ENCODE data around the gene CNN2. TPM values are rescaled to one million over a fixed set of nuclear protein-coding genes. Genes with fewer than 3 reads are reported as not detected.

Gene CNN2
- total RNA-seq (186 and 198 TPM in 2 replicates), polyA plus RNA-seq (301 and 325 TPM in 2 replicates), polyA minus RNA-seq (243 and 428 TPM in 2 replicates)
- 201 TPM for total RNA-seq (2013)

DNA sequence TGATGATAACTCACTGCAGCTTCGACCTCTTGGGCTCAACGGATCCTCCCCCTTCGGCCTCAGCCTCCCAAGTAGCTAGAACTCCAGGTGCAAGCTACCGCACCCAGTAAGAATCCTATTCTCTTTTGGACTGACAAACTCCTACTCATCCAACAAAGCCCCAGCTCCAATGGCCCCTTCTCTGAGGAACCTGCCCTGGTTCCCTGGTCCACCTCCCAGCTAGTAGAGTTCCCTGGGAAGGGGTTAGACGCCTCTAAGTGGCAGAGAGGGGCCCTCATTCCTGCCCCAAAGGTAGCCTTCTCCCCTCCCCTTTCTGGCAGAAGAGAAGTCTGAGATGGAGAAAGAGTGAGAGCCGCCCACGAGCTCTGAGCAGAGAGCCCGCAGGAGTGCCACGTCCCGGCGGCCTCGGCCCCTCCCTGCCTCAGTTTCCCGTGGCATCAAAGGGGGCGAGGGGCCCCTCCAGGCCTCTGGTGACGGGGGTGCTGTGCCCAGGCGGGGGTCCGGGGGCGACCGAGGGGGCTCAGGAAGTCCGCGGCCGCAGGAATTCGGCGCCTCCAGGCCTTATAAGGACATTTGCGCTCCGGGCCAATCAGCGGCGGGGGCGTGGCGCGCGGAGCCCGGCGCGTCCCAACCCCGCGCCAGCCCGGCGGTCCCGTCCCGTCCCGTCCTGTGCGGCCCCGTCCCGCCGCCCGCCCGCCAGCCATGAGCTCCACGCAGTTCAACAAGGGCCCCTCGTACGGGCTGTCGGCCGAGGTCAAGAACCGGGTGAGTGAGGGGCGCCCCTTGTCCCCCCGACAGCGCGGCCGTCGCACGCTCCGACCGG is at the start of gene CNN2:
Gene CNN2 (plus strand): TSS at position 649 of the 823 bp plus-strand sequence. CDS start 54 bp downstream, at position 703.
- peaks cover 0 to 16% of the 10 kb centered on the region in 2 experiments for H3K36me3 ChIP-seq (replicated peaks in 1 of 2; ENCODE audit: control extremely low read depth in 1 of 2, control insufficient read depth in 1 of 2, extremely low read depth in 1 of 2, insufficient read depth in 2 of 2, low read length in 1 of 2)
- ATAC-seq (ENCODE audit: low read depth): peak; percentile 57
- peaks cover 30% of the 10 kb centered on the region for H3K4me1 Mint-ChIP-seq

More for the DNA sequence above, at the start of gene CNN2:
- H3K4me3 ChIP-seq (ENCODE audit: control extremely low read depth in 1 of 5, extremely low read depth in 1 of 5, insufficient read depth in 1 of 5, low read depth in 2 of 5, low read length in 4 of 5): peak within 1 kb of the TSS; percentile 60 to 99 (median 87)
- peaks cover 45% of the 10 kb centered on the region for H4K20me1 ChIP-seq (ENCODE audit: control insufficient read depth, insufficient read depth, low read length, poor library complexity, severe bottlenecking)
- H3K9ac ChIP-seq (ENCODE audit: low read length): peak within 1 kb of the TSS; percentile 87
- CTCF ChIA-PET: interaction anchor here (1.2 to 3.9 kb wide), 11 partner anchors 9 to 218 kb away, joined by 3 to 16 read pairs (median 9); partner anchors contain the start of genes ABCA7 and ARHGAP45
- H3K27me3 ChIP-seq (replicated peaks in 1 of 4; ENCODE audit: control extremely low read depth in 1 of 4, control insufficient read depth in 3 of 4, insufficient read depth in 4 of 4, low read length in 3 of 4): no peaks in the 10 kb centered on the region
- peak within 1 kb of the TSS; percentile 91 for H3K4me2 ChIP-seq (replicated peaks; ENCODE audit: low read depth, low read length, poor library complexity, severe bottlenecking)
- Mint-ChIP-seq H3K9me3 (ENCODE audit: insufficient read depth) (no peaks in the 10 kb centered on the region), H3K27me3 (no peaks in the 10 kb centered on the region), H3K27ac (peak within 1 kb of the TSS; percentile 91), H3K4me3 (peak within 1 kb of the TSS; percentile 94)
- no peaks in the 10 kb centered on the region for H3K9me3 ChIP-seq (ENCODE audit: control extremely low read depth in 1 of 3, control insufficient read depth in 2 of 3, insufficient read depth in 1 of 3, low read length in 2 of 3)
- peaks cover 50% of the 10 kb centered on the region for H3K79me2 ChIP-seq (ENCODE audit: control insufficient read depth, insufficient read depth, low read length)
- H3K27ac ChIP-seq (ENCODE audit: low read length in 2 of 2): peak within 1 kb of the TSS; percentile 74 to 85
- H3K4me1 ChIP-seq (ENCODE audit: control insufficient read depth in 2 of 2, insufficient read depth in 2 of 2, low read length in 2 of 2): peaks cover 16 to 40% of the 10 kb centered on the region in 2 donors
- intact Hi-C loops (cut with micrococcal nuclease): loop anchor here (10.0 kb wide), 1 partner anchor 219 kb away; the partner anchor contains the start of genes ATP5F1D and MIDN
- POLR2A ChIA-PET: interaction anchor here (0.6 to 6.9 kb wide), 15 partner anchors 8 to 218 kb away, joined by 3 to 91 read pairs (median 5); partner anchors contain the start of genes ABCA7, ARHGAP45 and WDR18
- DNase-seq: peak; percentile 81
- H2AFZ ChIP-seq (ENCODE audit: insufficient read depth, low read depth, low read length, poor library complexity, severe bottlenecking): peak within 1 kb of the TSS; percentile 78
- TF ChIP-seq, protein P1, sequence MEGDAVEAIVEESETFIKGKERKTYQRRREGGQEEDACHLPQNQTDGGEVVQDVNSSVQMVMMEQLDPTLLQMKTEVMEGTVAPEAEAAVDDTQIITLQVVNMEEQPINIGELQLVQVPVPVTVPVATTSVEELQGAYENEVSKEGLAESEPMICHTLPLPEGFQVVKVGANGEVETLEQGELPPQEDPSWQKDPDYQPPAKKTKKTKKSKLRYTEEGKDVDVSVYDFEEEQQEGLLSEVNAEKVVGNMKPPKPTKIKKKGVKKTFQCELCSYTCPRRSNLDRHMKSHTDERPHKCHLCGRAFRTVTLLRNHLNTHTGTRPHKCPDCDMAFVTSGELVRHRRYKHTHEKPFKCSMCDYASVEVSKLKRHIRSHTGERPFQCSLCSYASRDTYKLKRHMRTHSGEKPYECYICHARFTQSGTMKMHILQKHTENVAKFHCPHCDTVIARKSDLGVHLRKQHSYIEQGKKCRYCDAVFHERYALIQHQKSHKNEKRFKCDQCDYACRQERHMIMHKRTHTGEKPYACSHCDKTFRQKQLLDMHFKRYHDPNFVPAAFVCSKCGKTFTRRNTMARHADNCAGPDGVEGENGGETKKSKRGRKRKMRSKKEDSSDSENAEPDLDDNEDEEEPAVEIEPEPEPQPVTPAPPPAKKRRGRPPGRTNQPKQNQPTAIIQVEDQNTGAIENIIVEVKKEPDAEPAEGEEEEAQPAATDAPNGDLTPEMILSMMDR (IDR thresholded peaks at IDR 0.05): no peak
- 5% methylated on average over 62 of the region's 63 CpGs for WGBS (ENCODE audit: insufficient coverage)

Data from B cell (primary cell).